GM12878 (cell line): Measurements from ENCODE around the gene CBARP. TPM values are rescaled to one million over a fixed set of nuclear protein-coding genes. Genes with fewer than 3 reads are reported as not detected.
A peak's percentile ranks its signal among the peaks of the same experiment; 100 is the strongest.

Experiments used
- ATAC-seq: fragments of 200-7000 bp; cut with Tn5 transposase; 3 replicates; pipeline ENCODE4 v1.9.1; 2020; ENCODE audit warnings: mild to moderate bottlenecking, moderate library complexity
- BruUV-seq: library from RNA; stranded (reverse); fragments of 400-500 nt; replicated peaks from 2 replicates; lab custom pipeline; 2021; lab: Mats Ljungman, UMichigan
- CTCF ChIA-PET: fragments of 300-600 bp; sonication (Branson Sonifier 250); formaldehyde crosslinking; extraction: SDS; loops from one replicate; lab custom pipeline; 2021; ENCODE audit warnings: inconsistent platforms; lab: Yijun Ruan, JAX
- POLR2A ChIA-PET: fragments of 350-600 bp; formaldehyde crosslinking; extraction: SDS; loops from one replicate; lab custom pipeline; 2021; ENCODE audit warnings: inconsistent platforms; lab: Charles Lee
- RAD21 ChIA-PET: fragments of 300-600 bp; sonication (Branson Sonifier 250); formaldehyde crosslinking; loops from one replicate; lab custom pipeline; 2023; ENCODE audit warnings: antibody characterized with exemption; ENCODE audit not compliant: unreplicated experiment; lab: Charles Lee
- SMC1A ChIA-PET: fragments of 300-600 bp; sonication (Branson Sonifier 250); formaldehyde crosslinking; loops from one replicate; lab custom pipeline; 2023; ENCODE audit not compliant: unreplicated experiment, uncharacterized antibody; lab: Charles Lee
- DNase-seq: peaks from one replicate; pipeline ENCODE4 v3.0.0-alpha.2; 2011; ENCODE audit warnings: low read depth, low spot score
- FAIRE-seq: peaks from 3 replicates; lab custom pipeline; 2011; peaks lifted over from hg19 to GRCh38; lab: Jason Lieb, UNC
- H2AFZ ChIP-seq: 2 replicates; pipeline ENCODE4 v1.6.0; 2011; ENCODE audit warnings: low read depth, low read length, control low read depth; ENCODE audit not compliant: control insufficient read depth
- H3K27ac ChIP-seq: 2 replicates; pipeline ENCODE4 v1.5.1; 2011; ENCODE audit warnings: control low read depth; ENCODE audit not compliant: control insufficient read depth, insufficient read depth
- H3K27me3 ChIP-seq, 2 experiments: replicated peaks in 1 of 2; 2 replicates each; pipeline versions ENCODE4 v1.6.0 to v1.6.1; 2011; ENCODE audit warnings: low read length in 1 of 2; ENCODE audit not compliant: control insufficient read depth in 2 of 2, insufficient read depth in 2 of 2
- H3K36me3 ChIP-seq, 2 experiments: 2 replicates each; pipeline ENCODE4 v1.5.1; 2011; ENCODE audit warnings: low read length in 1 of 2; ENCODE audit not compliant: control insufficient read depth in 2 of 2, insufficient read depth in 2 of 2
- H3K4me1 ChIP-seq: 2 replicates; pipeline ENCODE4 v1.6.1; 2011; ENCODE audit warnings: mild to moderate bottlenecking, low read length, moderate library complexity, mixed read lengths; ENCODE audit not compliant: control insufficient read depth, insufficient read depth
- H3K4me2 ChIP-seq: 2 replicates; pipeline ENCODE4 v1.6.0; 2011; ENCODE audit warnings: control low read depth; ENCODE audit not compliant: control insufficient read depth, insufficient read depth
- H3K4me3 ChIP-seq: fragments of 200-600 bp; sonication (generic); 2 replicates; pipeline ENCODE4 v1.5.1; 2016
- H3K79me2 ChIP-seq: 2 replicates; pipeline ENCODE4 v1.6.0; 2011; ENCODE audit warnings: low read length; ENCODE audit not compliant: control insufficient read depth, insufficient read depth
- H3K9ac ChIP-seq: 2 replicates; pipeline ENCODE4 v1.8.0; 2011; ENCODE audit warnings: low read length, control low read depth, mixed read lengths; ENCODE audit not compliant: control insufficient read depth, insufficient read depth
- H3K9me3 ChIP-seq: replicated peaks from 3 replicates; pipeline ENCODE4 v1.5.1; 2011; ENCODE audit warnings: mild to moderate bottlenecking, low read length; ENCODE audit not compliant: control insufficient read depth, insufficient read depth
- H4K20me1 ChIP-seq: 2 replicates; pipeline ENCODE4 v1.6.0; 2011; ENCODE audit not compliant: control insufficient read depth, insufficient read depth
- CREB1 ChIP-seq: IDR thresholded peaks from 2 replicates; pipeline ENCODE4 v1.6.1; 2012; ENCODE audit warnings: low read depth, mild to moderate bottlenecking, inconsistent platforms
- DPF2 ChIP-seq: fragments of 450-650 bp; IDR thresholded peaks from 2 replicates; pipeline ENCODE4 v1.6.1; 2017; ENCODE audit warnings: mild to moderate bottlenecking
- ETV6 ChIP-seq, 2 experiments: fragments of 450-650 bp in 1 of 2; IDR thresholded peaks in 1 of 2; conservative IDR thresholded peaks in 1 of 2; 2 replicates each; pipeline ENCODE4 v1.6.1; 2014; ENCODE audit warnings: antibody characterized with exemption in 1 of 2, borderline replicate concordance in 1 of 2, low read depth in 1 of 2, mild to moderate bottlenecking in 1 of 2, moderate library complexity in 1 of 2
- HDGF ChIP-seq: fragments of 450-650 bp; IDR thresholded peaks from 2 replicates; pipeline ENCODE4 v1.6.1; 2016; ENCODE audit warnings: antibody characterized with exemption
- NR2F1 ChIP-seq: fragments of 450-650 bp; conservative IDR thresholded peaks from 2 replicates; pipeline ENCODE4 v1.6.1; 2017; ENCODE audit warnings: mild to moderate bottlenecking
- SIN3A ChIP-seq: IDR thresholded peaks from 2 replicates; pipeline ENCODE4 v1.6.1; 2012; ENCODE audit warnings: low read depth, low read length, improper control_type of control experiment
- SP1 ChIP-seq: IDR thresholded peaks from one replicate; pipeline ENCODE4 v1.6.1; 2011; ENCODE audit warnings: low read depth, low read length
- SREBF1 ChIP-seq: IDR thresholded peaks from 2 replicates; pipeline ENCODE4 v1.6.1; 2012; ENCODE audit warnings: mild to moderate bottlenecking, low read length
- WGBS: methylation state at CpG from one replicate; pipeline ENCODE4 v1.1.6; 2016; ENCODE audit warnings: low lambda C conversion rate; ENCODE audit not compliant: insufficient replicate concordance, insufficient coverage; ENCODE audit errors: missing lambda C conversion rate; 5-methylcytosine and 5-hydroxymethylcytosine counted together
- in situ Hi-C: fragments of 300-500 bp; cut with MboI; formaldehyde crosslinking; loops from 9 replicates; pipeline ENCODE4 v1.14.3; 2018; ENCODE audit warnings: mixed read lengths
- intact Hi-C: fragments of 100-400 bp; cut with micrococcal nuclease; formaldehyde crosslinking; loops from one replicate; pipeline ENCODE4 v1.14.2; 2022; ENCODE audit not compliant: unreplicated experiment
- polyA plus RNA-seq, 11 experiments: library from polyadenylated mRNA; depleted of rRNA in 4 of 11; unstranded in 6 of 11; stranded (reverse) in 5 of 11; fragments of >200 nt; fragmentation: Nextera tagmentation in 4 of 11; fragmentation: Illumina TruSeq in 1 of 11; extraction: Ambion mirVana in 4 of 11; extraction: Trizol in 1 of 11; gene quantifications; 1 replicate in 1 of 11; 2 replicates in 10 of 11; pipeline versions ENCODE4 v1.2.1 to v1.2.3, GENCODE V29; 2011 to 2016; ENCODE audit warnings: inconsistent platforms in 2 of 11, missing spikeins in 2 of 11, low read depth in 1 of 11
- total RNA-seq, 4 experiments: library from RNA; depleted of rRNA in 3 of 4; stranded (reverse); fragments of >200 nt in 3 of 4; fragmentation: Illumina TruSeq in 1 of 4; extraction: Trizol in 1 of 4; gene quantifications; 2 replicates each; pipeline versions ENCODE4 v1.2.1 to v1.2.3, GENCODE V29; 2013 to 2021
- TF ChIP-seq, protein P1 (sequence below): IDR thresholded peaks from 2 replicates; pipeline ENCODE4 v1.6.1; 2012; ENCODE audit warnings: low read depth, low read length, improper control_type of control experiment
- TF ChIP-seq, protein P2 (sequence below): IDR thresholded peaks from 2 replicates; pipeline ENCODE4 v1.6.1; 2012; ENCODE audit warnings: low read depth, low read length, improper control_type of control experiment

Gene CBARP
- total and polyA plus RNA-seq, 10 of the 15 experiments (the other 5 are each of a cell fraction or from before 2014, with no cell fraction given): 0.04 to 0.59 (median 0.18) TPM; not detected in 3

DNA sequence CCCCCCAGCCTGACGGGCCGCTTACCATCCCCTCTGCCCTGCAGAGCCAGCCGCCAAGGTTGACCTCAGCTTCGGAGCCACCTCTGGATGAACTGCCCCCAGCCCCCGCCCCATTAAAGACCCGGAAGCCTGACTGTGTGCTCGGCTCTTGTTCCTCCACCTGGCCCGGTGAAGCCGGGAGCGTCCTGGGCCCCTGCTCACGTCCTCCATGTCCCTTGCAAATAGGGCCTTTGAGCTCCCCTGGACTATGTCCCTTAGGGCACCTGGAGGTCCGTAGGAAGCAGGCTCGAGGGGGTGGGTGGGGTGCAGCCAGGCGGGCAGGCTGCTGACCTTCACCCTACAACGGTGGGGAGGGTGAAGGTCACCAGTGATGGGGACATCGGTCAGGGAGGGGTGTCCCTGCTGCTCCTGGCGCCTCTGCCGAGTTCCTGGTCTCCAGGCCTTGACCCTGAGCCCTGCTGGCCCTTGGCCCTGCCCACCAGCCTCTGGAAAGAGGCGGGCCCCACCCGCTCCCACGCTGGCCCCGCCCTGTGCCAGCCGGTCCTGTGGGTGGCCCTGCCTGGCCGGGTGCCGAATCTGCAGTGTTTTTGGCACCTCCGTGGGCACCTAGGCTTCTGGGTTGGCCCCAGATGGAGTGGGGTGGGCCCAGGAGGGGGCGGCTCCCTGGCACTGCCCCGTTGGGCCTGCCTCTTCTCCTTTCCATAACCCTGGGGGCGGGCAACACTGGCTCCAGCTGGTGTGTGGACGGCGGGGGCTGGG lies 7.1 kb upstream of the CBARP start:
- ATAC-seq (peak; percentile 9; the same call in 1 of the 3 replicates), FAIRE-seq (no peak)
- SMC1A ChIA-PET: interaction anchor here (0.7 to 6.9 kb wide), 10 partner anchors 8 to 143 kb away, joined by 3 to 172 read pairs (median 4); partner anchors contain the start of genes CIRBP and FAM174C

More for the DNA sequence above, 7.1 kb upstream of the CBARP start:
- Histone ChIP-seq H3K36me3 (no peaks in the 10 kb centered on the region; a peak in 2 of 4 replicates), H3K9ac (no peak overlapping the region; the same call in 1 of the 2 replicates), H3K79me2 (peaks cover 20% of the 10 kb centered on the region), H4K20me1 (no peaks in the 10 kb centered on the region), H3K27ac (no peak overlapping the region), H3K4me3 (peak overlapping the region; percentile 57), H3K4me2 (peak overlapping the region; percentile 66), H2AFZ (no peak overlapping the region), H3K9me3 (no peaks in the 10 kb centered on the region), H3K27me3 (no peaks in the 10 kb centered on the region), H3K4me1 (peaks cover 30% of the 10 kb centered on the region)
- ChIA-PET POLR2A (interaction anchor here (0.6 to 7.7 kb wide), 9 partner anchors 8 to 128 kb away, joined by 3 to 184 read pairs (median 5); partner anchors contain the start of genes CIRBP and FAM174C), RAD21 (interaction anchor here (0.6 to 5.1 kb wide), 22 partner anchors 8 to 321 kb away, joined by 3 to 336 read pairs (median 4); partner anchors contain the start of genes ARHGAP45, CIRBP, FAM174C and NDUFS7), CTCF (interaction anchor here (0.6 to 6.1 kb wide), 34 partner anchors 8 to 297 kb away, joined by 3 to 363 read pairs (median 4); partner anchors contain the start of genes ARHGAP45, CIRBP, FAM174C and WDR18)
- intact Hi-C loops (loop anchor here (1.0 to 10.0 kb wide), 3 partner anchors 21 to 320 kb away; partner anchors contain the start of genes ARID3A and GPX4), in situ Hi-C loops (no loop called here)
- 26% methylated on average over 31 of the region's 31 CpGs for WGBS
- no TSS peak for BruUV-seq
- DNase-seq: no peak
- TF ChIP-seq, protein P1, sequence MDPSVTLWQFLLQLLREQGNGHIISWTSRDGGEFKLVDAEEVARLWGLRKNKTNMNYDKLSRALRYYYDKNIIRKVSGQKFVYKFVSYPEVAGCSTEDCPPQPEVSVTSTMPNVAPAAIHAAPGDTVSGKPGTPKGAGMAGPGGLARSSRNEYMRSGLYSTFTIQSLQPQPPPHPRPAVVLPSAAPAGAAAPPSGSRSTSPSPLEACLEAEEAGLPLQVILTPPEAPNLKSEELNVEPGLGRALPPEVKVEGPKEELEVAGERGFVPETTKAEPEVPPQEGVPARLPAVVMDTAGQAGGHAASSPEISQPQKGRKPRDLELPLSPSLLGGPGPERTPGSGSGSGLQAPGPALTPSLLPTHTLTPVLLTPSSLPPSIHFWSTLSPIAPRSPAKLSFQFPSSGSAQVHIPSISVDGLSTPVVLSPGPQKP: 0 out of 2 replicates have a peak, but pooled peaks have one; percentile 0
- TF ChIP-seq NR2F1 (no peak), ETV6 (conservative IDR thresholded peaks at IDR 0.05 in 1 of 2, IDR thresholded peaks at IDR 0.05 in 1 of 2; ENCODE audit: borderline replicate concordance in 1 of 2, low read depth in 1 of 2) (no peak), HDGF (0 out of 2 replicates have a peak, but pooled peaks have one; percentile 44), CREB1 (0 out of 2 replicates have a peak, but pooled peaks have one; percentile 2), SREBF1 (no peak), SIN3A (no peak), SP1 (no peak), DPF2 (0 out of 2 replicates have a peak, but pooled peaks have one; percentile 47)
- TF ChIP-seq, protein P2, sequence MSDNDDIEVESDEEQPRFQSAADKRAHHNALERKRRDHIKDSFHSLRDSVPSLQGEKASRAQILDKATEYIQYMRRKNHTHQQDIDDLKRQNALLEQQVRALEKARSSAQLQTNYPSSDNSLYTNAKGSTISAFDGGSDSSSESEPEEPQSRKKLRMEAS: no peak
